Measurements from ENCODE around the gene MED13.
"Not testable (repeated sequence)": the region's sequence is repeated elsewhere in the genome, so short reads cannot be mapped to it uniquely, and the experiment has no call there.

Gene MED13

GRCh38 chr17:62000186-62000585 is 64.9 kb downstream of the MED13 start:
- no peak overlapping the region for H3K27ac ChIP-seq (replicated peaks)
- no peak for TF ChIP-seq POLR2AphosphoS5 (IDR thresholded peaks at IDR 0.05; ENCODE audit: low read depth)
- no peak for TF ChIP-seq SPI1 (IDR thresholded peaks at IDR 0.05; ENCODE audit: borderline replicate concordance, low read depth)
- TF ChIP-seq REST (IDR thresholded peaks at IDR 0.05; ENCODE audit: insufficient replicate concordance, low read depth): no peak
- no peak for TF ChIP-seq GABPA (IDR thresholded peaks at IDR 0.05; ENCODE audit: low read depth)
- no peak for TF ChIP-seq CTCF (IDR thresholded peaks at IDR 0.05; ENCODE audit: insufficient read depth, low read length)
- H3K27me3 ChIP-seq (ENCODE audit: insufficient read depth, poor library complexity, severe bottlenecking): no peaks in the 10 kb centered on the region

GRCh38 chr17:61998534-61998933 is 66.5 kb downstream of the MED13 start:
- not testable (repeated sequence) for H3K27me3 ChIP-seq (ENCODE audit: insufficient read depth, poor library complexity, severe bottlenecking); H3K4me3 ChIP-seq (replicated peaks; ENCODE audit: insufficient read depth, low read length); DNase-seq (ENCODE audit: low read depth in 1 of 2, low spot score in 1 of 2); H3K27ac ChIP-seq (replicated peaks)

More at GRCh38 chr17:62000186-62000585, 64.9 kb downstream of the MED13 start:
- no peak for DNase-seq (ENCODE audit: low read depth in 1 of 2, low spot score in 1 of 2)
- H3K4me3 ChIP-seq (replicated peaks; ENCODE audit: insufficient read depth, low read length): no peak overlapping the region

- H3K27me3 ChIP-seq (ENCODE audit: insufficient read depth, poor library complexity, severe bottlenecking): no peaks in the 10 kb centered on the region
- no peak for TF ChIP-seq GABPA (IDR thresholded peaks at IDR 0.05; ENCODE audit: low read depth)
- TF ChIP-seq POLR2AphosphoS5 (IDR thresholded peaks at IDR 0.05; ENCODE audit: low read depth): no peak
- TF ChIP-seq REST (IDR thresholded peaks at IDR 0.05; ENCODE audit: insufficient replicate concordance, low read depth): no peak
- no peak for TF ChIP-seq CTCF (IDR thresholded peaks at IDR 0.05; ENCODE audit: insufficient read depth, low read length)
- no peak for TF ChIP-seq SPI1 (IDR thresholded peaks at IDR 0.05; ENCODE audit: borderline replicate concordance, low read depth)
- no peak overlapping the region for H3K27ac ChIP-seq (replicated peaks)
- H3K4me3 ChIP-seq (replicated peaks; ENCODE audit: insufficient read depth, low read length): no peak overlapping the region
- DNase-seq (ENCODE audit: low read depth in 1 of 2, low spot score in 1 of 2): no peak
Measured at GRCh38 chr17:61997664-61998063, 67.4 kb downstream of the MED13 start.

GRCh38 chr17:61996916-61997605 is 68.0 kb downstream of the MED13 start:
- no peak for TF ChIP-seq CTCF (IDR thresholded peaks at IDR 0.05; ENCODE audit: insufficient read depth, low read length)
- no peak for TF ChIP-seq SPI1 (IDR thresholded peaks at IDR 0.05; ENCODE audit: borderline replicate concordance, low read depth)
- no peak for TF ChIP-seq POLR2AphosphoS5 (IDR thresholded peaks at IDR 0.05; ENCODE audit: low read depth)
- TF ChIP-seq REST (IDR thresholded peaks at IDR 0.05; ENCODE audit: insufficient replicate concordance, low read depth): no peak
- TF ChIP-seq GABPA (IDR thresholded peaks at IDR 0.05; ENCODE audit: low read depth): no peak
- Histone ChIP-seq H3K4me3 (replicated peaks; ENCODE audit: insufficient read depth, low read length) (no peak overlapping the region), H3K27me3 (ENCODE audit: insufficient read depth, poor library complexity, severe bottlenecking) (no peaks in the 10 kb centered on the region), H3K27ac (replicated peaks) (no peak overlapping the region)
- DNase-seq (ENCODE audit: low read depth in 1 of 2, low spot score in 1 of 2): no peak

All from HL-60 (cell line).